NK-92 treated with Interleukin-12 subunit alpha and Interleukin-12 subunit beta, amount 100 ng/mL, for 24 hours (cell line): ENCODE measurements around the gene MMP24.
"Not testable (repeated sequence)": the region's sequence is repeated elsewhere in the genome, so short reads cannot be mapped to it uniquely, and the experiment has no call there.

Experiments used
- DNase-seq: peaks from one replicate; lab custom pipeline; 2025; lab: John Stamatoyannopoulos, UW

Gene MMP24

DNA sequence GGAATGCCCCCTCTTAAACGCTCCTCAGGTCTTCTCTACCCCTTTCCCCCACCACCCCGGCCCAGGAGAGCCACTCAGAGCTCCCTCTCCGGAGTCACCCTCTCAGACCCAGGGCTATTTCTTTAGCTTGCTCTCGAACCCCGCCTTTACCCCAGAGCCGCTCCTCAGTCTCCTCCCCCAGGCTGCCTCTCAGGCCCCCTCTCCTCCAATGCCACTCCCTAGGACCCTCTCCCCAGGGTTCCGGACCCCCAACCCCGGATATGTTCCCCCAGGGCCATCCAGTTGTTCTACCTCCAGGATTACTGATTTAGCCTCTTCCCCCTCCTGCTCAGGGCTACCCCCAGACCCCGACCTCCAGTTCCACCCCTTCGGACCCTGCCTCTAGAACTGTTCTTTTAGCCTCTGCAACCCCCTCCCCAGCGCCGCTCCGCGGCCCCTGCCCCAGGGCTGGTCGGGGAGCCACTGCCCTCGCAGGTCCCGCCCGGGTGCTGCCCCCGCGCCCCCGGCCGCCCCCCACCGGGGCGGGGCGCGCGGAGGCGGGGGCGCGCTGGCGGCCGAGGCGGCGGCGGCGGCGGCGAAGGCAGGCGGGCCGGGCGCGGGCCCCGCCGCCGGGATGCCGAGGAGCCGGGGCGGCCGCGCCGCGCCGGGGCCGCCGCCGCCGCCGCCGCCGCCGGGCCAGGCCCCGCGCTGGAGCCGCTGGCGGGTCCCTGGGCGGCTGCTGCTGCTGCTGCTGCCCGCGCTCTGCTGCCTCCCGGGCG is at the start of gene MMP24:
TSS of gene MMP24 (plus strand) at position 565 of the 758 bp plus-strand sequence. CDS start at position 614, 49 bp downstream.
- DNase-seq = no peak

- DNase-seq = no peak
Measured at GRCh38 chr20:35179292-35180212, 46.9 kb upstream of the MMP24 start.

GRCh38 chr20:35180266-35180665 is 46.2 kb upstream of the MMP24 start:
- no peak for DNase-seq

DNA sequence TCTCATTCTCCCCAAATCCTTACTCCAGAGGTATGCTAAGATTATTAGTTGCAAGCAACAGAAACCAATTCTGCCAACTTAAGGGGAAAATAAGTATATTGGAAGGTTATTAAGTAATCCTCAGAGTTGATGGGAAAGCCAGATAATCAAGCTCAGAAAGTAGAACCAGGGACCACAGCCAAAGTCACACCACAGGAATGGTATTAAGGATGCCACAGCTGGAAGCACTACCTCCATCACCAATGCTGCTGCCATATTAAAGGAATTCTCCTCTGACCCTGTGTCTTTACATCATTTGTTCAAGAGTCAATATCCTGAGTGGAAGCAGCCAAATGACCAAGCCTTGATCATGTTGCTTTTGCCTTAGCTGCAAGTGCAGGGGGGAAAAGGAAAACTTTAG is 44.8 kb upstream of the MMP24 start:
- DNase-seq = no peak

DNA sequence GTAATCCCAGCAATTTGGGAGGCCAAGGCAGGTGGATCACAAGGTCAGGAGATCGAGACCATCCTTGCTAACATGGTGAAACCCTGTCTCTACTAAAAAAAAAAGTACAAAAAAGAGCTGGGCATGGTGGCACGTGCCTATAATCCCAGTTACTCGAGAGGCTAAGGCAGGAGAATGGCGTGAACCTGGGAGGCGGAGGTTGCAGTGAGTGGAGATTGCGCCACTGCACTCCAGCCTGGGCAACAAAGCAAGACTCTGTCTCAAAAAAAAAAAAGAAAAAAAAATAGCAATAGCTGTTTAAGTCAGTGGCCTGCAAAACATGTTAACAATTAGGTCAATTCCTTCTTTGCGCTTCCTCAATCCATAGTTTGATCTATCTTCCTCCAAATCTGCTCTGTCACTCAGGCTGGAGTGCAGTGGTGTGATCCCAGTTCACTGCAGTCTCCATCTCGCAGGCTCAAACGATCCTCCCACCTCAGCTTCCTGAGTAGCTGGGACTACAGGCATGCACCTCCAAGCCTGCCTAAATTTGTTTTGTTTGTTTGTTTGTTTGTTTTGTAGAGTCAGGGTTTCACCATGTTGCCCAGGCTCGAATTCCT is 39.7 kb upstream of the MMP24 start:
- DNase-seq = not testable (repeated sequence)

- DNase-seq = no peak
Measured at GRCh38 chr20:35187584-35188190, 38.8 kb upstream of the MMP24 start.

DNA sequence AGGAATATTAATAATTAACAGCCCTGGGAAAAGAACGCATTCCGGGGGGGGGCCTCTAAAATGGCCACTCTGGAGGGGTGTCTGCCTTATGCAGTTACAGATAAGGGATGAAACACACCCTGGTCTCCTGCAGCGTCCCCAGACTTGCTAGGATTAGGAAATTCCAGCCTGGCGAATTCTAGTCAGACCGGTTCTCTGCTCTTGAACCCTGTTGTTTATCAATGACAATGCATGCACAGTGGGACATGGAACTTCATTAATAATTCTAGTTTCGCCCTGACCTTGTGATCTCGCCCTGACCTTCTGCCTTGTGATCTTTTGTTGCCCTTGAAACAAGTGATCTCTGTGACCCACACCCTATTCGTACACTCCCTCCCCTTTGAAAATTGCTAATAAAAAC is 37.3 kb upstream of the MMP24 start:
- not testable (repeated sequence) for DNase-seq

DNA sequence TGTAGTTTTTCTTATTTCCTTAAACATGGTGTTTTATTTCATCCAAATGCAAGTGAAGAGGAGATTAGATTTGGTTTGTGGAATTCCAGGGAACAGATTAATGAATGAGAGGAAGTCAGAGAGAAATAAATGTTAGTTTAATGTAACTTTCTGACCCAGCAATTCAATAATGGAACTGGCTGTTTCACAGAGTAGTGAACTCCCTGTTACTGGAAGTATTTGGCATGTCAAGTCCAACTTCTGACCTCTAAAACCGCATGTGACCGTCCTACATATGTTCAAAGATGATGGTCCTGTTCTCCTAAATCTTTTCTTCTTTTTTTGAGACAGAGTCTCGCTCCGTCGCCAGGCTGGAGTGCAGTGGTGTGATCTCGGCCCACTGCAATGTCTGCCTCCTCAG is 35.9 kb upstream of the MMP24 start:
- DNase-seq = no peak

DNA sequence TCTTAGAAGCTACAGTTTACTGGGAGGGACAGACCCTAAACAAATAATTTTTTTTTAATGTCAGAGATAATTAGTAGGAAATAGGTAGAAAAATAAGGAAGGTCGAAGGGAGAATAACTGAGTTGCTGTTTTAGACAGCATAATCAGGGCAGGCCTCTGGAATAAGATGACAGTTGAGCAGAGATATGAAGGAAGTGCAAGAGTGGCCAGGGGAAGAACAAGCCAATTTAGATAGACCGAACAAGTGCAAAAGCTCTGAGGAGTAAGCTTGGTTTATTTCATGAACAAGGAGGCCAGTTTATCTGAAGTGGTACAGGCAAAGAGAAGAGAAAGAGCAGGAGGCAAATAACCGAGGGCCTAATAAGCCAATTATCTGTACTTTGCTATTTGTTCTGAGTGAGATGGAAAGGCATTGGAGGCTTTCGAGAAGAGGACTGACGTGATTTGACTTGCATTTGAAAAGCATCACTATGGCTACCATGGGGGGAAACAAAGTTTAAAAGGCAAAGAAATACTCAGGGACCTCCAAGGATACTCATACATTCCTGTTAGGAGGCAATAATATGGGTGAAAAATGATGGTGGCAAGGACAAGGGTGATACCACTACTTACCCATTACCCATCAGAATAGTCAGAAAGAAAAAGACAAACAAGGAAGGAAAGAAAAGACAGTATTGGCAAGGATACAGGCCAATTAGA is 34.9 kb upstream of the MMP24 start:
- no peak for DNase-seq

- DNase-seq = no peak
Measured at GRCh38 chr20:35192118-35192872, 34.2 kb upstream of the MMP24 start.

DNA sequence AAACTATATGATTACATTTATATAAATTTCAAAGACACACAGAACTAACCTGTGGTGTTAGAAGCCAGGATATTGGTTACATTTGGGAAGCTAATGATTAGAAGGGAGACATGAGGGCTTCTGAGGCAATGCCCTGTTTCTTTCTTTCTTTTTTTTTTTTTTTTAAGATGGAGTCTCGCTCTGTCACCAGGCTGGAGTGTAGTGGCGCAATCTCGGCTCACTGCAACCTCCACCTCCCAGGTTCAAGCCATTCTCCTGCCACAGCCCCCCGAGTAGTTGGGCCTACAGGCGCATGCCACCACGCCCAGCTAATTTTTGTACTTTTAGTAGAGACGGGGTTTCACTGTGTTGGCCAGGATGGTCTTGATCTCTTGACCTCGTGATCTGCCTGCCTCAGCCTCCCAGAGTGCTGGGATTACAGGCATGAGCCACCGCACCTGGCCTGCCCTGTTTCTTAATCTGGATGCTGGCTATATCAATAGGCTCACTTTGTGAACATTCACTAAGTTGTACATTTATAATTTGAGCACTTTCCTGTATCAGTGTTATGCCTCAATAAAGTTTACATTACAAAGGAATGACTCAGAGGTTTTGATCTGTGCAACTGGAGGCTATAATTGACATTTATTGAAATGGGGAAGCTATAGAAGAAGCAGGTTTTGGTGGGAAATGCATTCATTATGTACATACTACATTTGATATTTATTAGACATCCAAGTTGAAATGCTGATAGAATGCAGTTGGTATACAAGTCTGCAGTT is 33.3 kb upstream of the MMP24 start:
- not testable (repeated sequence) for DNase-seq

DNA sequence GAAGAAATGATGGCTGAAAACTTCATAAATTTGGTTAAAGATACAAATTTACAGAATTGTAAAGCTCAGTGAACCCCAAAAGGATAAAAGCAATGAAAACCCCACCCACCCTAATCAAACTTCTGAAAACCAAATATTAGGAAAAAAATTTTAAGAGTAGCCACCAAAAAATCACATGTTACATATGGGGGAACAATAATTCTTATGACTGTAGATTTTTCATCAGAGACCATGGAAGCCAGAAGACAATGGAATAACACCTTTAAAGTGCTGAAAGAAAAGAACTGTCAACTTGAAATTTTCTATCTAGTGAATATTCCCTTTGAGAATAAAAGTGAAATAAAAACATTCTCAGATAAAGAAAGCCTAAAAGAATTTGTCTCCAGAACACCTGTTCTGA is 30.2 kb upstream of the MMP24 start:
- no peak for DNase-seq

DNA sequence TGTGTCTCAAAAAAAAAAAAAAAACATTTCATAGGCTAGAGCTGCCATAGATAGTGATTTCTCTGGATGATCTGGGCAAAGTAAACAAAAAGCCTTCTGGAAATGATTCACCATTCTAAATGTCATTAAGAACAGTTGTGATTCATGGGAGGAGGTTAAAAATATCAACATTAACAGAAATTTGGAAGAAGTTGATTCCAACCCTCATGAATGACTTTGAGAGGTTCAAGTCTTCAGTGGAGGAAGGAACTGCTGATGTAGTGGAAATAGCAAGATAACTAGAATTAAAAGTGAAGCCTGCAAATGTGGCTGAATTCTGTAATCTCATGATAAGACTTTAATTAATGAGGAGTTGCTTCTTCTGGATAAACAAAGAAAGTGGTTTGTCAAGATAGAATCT is 26.8 kb upstream of the MMP24 start:
- no peak for DNase-seq

GRCh38 chr20:35200267-35200666 is 26.2 kb upstream of the MMP24 start:
- no peak for DNase-seq

GRCh38 chr20:35201467-35201866 is 25.0 kb upstream of the MMP24 start:
- DNase-seq = not testable (repeated sequence)

GRCh38 chr20:35206802-35207201 is 19.7 kb upstream of the MMP24 start:
- no peak for DNase-seq

GRCh38 chr20:35207950-35208611 is 18.4 kb upstream of the MMP24 start:
- peak; percentile 49 for DNase-seq

DNA sequence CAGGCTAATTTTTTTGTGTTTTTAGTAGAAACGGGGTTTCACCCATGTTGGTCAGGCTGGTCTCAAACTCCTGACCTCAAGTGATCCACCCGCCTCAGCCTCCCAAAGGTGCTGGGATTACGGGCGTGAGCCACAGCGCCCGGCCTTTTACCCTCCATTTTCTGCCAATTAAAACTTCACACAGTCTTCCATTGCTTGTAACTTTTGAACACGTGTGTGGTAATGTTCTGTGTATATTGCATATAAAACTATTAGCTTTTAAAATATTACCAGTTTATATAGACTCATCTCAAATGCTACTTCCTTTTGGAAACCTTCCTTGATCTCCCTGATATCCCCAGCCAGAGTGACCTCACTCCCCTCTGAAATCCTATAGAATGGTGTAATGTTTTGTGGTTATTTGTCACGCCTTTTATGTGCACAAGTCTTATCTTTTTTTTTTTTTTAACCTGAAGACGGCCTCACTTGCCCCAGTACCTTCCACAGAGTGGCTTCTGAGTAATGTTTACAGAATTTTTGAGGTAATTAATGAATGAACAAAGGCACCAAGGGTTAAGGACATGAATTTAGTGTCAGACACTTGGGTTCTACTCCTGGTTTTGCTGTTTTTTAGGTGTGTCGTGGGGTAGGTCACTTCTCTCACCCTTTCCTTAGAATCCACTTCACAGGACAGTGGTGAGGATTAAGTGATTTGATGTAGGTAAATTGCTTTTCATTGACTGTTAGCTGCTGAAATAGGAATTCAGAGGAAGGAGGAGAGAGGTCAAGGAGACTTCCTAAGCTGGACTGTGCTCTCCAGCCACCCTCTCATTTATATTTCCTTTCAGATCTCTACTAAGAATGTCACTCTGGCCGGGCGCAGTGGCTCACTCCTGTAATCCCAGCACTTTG is 11.2 kb upstream of the MMP24 start:
- no peak for DNase-seq

- no peak for DNase-seq
Measured at GRCh38 chr20:35216541-35216940, 9.9 kb upstream of the MMP24 start.
